Fibroblast of skin of right biceps (primary cell): ENCODE data around the gene KLRC4.

Source experiments
- DNase-seq: peaks from one replicate; pipeline ENCODE4 v3.0.0-alpha.2; 2013

KLRC4 gene

DNA sequence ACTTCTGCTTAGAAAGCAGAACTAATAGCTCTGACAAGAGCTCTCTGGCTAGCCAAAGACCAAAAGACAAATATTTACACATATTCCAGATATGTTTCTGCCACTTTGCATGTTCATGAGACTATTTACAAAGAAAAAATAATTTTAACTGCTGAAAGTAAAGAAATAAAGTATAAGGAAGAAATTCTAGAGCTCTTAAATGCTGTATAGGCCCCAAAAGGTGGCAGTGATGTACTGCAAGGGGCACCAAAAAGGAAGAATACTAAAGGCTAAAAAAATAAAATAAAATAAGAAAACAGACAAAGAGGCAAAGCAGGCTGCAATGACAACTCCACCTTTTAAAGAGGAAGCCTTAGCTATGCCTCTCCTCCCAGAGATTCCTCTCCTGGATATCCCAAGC is 42.7 kb downstream of the KLRC4 start:
- DNase-seq: peak; percentile 34

DNA sequence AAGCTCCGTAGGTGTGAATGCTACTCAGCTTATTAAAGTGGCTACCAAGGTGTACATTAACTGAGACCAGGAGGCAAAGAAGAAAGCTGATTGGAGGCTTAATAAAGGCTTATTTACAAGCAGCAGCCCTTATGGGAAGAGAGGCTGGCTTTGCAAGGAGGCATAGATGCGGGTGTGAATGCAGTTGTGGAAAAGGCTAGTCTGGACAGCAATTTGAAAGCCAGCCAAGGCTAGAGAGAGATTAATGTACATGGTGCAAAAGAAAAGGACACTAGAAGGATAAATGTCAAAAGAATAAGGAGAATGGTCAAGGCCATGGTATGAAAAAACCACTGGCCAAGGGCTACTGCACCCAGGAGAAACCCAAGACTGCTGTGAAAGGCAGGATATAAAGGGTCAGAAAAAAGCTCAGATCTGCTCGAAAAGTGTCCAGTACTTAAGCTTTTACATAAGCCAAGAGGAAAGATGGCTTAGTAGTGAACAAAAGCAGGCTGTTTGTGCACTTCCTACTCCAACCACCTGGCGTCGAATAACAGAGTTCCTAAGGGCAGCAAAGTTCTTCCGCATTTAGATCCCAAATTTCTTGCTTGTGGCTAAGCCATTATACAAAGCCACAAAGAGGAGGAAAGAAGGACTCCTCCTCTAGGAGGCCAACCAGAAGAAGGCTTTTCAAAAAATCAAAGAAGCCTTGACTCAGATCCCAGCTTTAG is 43.7 kb downstream of the KLRC4 start:
- peak; percentile 46 for DNase-seq

DNA sequence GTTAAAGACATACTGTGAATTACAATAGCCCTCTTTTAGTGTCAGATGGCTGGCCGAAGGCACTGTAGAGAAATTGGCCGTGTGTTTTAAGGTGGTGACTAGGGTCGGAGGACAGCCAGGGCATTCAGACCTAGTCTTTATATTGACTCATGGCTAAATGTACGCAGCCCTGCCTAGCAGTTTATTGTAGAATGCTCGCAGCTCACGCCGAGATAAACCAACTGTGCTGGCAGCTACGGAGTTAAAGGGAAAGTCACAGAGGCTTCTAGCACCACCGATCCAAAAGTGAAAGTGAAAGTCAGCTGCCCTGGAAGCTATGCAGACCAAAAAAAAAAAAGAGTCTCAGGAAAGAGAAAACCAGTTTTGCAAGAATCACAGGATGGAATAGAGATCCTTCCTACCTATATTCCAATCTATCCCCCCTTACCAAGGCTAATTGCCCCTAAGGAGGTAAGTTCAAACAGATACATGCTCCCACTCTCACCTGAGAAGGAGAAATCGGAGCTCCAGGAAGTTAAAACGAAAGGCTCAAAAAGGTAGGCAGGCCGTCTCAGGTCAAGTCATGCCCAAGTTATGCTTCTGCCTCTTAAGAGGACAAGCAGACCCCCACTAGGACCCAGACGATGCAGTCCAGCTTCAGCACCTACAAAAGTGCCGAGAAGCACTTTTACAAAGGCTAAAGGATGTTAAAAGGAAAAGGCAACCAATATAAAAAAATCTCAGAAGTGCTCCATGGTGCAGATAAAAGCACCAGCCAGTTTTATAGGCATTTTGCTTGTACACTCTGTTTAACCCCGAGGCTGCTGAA is 44.5 kb downstream of the KLRC4 start:
- DNase-seq: peak; percentile 82

DNA sequence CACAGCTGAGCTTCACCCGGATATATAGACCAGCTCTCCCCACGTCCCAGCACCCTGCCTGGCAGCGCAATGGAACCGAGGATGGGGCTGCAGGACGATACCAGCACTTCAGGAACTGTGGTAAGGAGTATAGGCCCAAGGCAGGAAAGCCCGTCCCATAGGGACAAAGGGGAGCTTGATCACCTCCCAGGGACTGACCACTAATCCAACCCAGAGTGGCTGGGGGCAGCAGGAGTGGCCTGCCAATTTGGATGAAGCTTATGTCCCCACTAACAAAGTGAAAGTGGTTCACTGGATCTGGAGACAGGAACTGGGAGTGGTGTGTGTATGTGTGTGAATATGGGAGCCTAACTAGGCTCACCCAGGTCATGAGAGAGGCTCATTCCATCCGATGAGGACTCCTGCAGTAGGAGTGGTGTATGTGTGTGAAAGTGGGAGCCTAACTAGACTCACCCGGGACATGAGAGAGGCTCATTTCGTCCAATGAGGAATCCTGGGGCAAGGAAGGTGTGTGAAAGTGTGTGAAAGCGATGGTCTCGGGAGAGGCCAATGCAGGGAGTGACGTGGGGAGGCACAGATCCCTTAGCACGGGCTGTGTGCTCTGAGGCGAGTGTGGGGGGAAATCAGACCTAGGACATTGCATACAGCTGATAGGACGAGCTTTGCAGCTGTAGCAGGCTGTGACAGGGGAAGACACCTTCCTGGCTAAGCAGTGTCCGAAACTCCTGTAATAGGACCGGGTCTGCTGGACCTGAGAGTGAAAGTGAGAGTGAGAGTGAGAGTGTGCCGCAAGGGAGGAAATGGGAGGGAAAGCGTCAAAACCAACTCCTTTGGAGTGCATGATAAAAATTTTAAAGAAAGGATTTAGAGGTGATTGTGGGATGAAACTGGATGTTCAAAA is 45.4 kb downstream of the KLRC4 start:
- DNase-seq: peak; percentile 44

DNA sequence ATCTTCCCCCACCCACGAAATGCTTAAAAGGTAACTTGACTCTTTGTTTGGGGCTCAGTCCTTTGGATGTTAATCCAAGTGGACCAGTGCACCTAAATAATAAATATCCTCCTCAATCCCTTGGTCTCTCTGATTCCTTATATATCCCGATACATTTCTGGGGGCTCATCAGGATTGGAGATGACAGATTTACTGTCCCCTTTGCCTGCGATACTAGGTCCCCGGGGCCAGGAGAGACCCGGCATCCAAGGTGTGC is 46.0 kb downstream of the KLRC4 start:
- DNase-seq: no peak

DNA sequence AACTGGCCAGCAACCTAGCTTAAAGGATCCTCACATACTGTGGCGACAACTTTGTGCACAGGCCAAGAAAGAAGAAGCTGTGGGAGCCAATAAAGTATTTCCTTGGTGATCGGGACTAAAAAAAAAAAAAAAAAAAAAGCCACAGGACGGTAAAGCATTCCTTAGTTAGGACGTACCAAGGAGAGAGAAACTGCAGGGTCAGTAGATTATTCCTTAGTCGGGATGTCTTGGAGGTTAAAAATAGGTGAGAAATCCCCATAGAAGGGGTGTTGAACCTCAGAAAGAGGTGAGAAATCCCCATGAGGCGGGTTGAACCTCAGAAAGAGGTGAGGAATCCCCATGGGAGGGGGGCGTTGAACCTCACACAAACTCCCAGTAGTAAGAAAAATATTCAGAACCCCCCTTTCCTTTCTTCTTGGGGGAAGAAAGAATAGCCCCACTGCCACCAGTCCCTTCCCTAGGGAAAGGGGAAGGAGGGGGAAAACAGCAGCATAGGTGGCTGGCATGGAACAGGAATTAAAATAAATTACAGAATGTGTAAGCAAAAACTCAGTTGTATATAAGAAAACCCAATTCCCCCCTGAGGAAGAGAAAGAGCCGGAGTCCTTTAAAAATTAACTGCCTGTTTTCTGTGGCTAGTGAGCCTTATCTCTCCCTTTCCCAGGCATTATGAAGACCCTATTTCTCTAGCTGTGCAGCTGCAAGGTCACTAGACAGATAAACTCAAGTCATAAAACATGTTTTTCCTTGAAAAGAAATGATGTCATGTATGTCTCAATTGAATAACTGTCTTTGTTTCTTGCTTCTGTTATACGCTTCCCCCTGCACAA is 46.5 kb downstream of the KLRC4 start:
- DNase-seq: no peak

DNA sequence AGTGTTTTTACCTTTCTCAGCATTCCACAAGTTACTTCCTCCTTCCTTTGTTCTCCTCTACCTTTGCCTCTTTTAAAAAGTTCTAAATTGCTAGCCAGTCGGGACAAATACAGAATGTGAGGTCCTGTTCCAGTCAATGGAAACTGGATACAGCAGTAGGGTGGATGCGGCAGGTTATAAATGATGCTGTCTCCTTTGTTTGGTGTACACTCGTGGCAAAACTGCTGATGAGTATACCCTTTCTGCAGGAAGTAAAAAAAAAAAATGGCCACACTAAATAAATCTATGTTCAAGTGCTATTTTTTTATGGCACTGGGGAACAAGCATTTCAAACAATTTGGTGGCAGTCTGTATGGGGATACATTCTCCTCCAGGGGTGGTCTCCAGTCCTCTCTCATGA is 47.2 kb downstream of the KLRC4 start:
- no peak for DNase-seq

DNA sequence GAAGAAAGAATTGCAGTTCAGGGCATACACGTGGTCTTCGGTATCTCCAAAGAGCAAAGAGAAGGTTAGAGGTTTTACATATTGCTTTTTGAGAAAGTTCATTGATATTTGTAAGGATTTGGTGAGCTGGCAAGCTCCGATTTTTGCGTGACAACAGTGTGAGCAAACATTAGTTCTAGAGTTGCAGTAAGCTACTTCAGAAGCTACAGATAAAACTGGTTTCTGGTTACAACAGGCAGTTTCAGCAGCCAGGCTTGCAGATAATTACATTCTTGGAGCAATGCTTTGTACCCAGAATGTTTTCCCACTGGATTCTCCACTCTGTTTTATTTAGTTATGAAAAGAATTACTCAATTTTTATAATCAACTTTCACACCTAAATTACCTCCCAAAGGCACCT is 47.9 kb downstream of the KLRC4 start:
- peak; percentile 23 for DNase-seq

DNA sequence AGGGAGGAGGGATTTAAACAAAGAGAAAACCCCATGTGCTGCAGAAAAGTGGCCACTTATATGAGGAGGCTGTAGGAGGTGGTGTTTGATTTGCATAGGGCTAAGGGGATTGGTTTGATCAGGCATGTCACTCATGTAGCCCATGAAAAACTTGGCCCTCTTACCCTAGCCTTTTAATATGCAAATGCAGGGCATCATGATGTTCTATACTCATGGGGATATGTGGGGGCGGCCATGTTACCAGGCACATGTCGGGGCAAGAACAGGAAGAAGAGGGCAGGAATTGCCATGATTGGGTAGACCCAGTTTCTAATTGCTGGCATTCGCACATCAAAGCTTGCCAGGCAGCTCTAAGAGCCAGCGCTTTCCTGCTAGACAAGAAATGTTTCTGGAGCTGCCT is 48.5 kb downstream of the KLRC4 start:
- DNase-seq: no peak

DNA sequence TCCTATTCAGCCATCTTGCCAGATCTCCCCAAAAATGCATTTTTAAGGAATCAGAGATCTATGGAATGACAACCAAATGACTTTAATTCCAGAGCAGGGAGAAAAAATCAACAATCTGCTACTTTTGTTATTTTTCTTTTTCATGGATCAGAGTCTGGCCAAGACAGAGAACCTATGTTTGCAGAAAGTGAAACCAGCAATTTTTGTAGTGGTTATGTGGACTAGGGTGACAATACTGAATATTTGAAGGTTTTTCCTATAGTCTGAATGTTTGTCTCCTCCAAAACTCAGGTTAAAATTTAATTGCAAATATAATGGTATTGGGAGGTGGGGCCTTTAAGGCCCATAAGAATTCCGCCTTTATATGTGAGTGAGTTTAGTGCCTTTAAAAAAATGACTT is 50.6 kb downstream of the KLRC4 start:
- no peak for DNase-seq

DNA sequence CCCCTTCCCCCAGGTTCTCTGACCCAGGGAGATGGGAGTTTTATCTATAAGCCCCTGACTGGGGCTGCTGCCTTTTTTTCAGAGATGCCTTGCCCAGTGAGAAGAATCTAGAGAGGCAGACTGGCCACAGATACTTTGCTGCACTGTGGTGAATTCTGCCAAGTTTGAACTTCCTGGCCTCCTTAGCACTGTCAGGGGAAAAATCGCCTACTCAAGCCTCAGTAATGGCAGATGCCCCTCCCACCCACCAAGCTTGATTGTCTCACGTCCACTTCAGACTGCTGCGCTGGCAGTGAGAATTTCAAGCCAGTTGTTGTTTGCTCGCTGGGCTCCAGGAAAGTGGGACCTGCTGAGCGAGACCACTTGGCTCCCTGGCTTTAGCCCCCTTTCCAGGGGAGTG is 51.4 kb downstream of the KLRC4 start:
- no peak for DNase-seq
